ENCODE measurements around the gene OR5AK2. TPM values are rescaled to one million over a fixed set of nuclear protein-coding genes. Genes with fewer than 3 reads are reported as not detected.
"Not testable (repeated sequence)": the region's sequence is repeated elsewhere in the genome, so short reads cannot be mapped to it uniquely, and the experiment has no call there.

The OR5AK2 gene, protein sequence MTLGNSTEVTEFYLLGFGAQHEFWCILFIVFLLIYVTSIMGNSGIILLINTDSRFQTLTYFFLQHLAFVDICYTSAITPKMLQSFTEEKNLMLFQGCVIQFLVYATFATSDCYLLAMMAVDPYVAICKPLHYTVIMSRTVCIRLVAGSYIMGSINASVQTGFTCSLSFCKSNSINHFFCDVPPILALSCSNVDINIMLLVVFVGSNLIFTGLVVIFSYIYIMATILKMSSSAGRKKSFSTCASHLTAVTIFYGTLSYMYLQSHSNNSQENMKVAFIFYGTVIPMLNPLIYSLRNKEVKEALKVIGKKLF
- polyA plus RNA-seq (2011; rRNA removed): not detected in 2 replicates
- not detected in 2 replicates for polyA minus RNA-seq (2011; rRNA and poly(A)+ RNA removed)

DNA sequence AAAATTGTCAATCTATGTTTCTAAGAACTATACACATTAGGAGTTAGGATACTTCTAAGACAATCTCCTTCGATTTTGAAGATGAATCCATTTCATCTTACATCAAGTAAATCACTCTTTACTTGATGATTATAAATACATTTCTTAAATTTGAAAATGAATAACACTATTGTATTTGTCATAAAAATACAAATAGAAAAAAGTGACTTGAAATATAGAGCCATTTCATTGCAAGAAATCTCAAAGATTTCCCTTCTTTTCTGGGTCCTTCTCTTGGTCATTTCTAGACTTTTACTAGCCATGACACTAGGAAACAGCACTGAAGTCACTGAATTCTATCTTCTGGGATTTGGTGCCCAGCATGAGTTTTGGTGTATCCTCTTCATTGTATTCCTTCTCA lies at the start of gene OR5AK2:
Gene OR5AK2 (plus strand): TSS at position 301 of the 400 bp plus-strand sequence. CDS start 0 bp downstream, at position 301.
- Histone ChIP-seq H3K4me3 (ENCODE audit: low read depth, low read length) (no peak within 1 kb of the TSS), H3K27me3 (ENCODE audit: control insufficient read depth, insufficient read depth, low read length) (no peaks in the 10 kb centered on the region), H3K36me3 (ENCODE audit: control insufficient read depth, insufficient read depth, low read length) (no peaks in the 10 kb centered on the region)
- TF ChIP-seq, protein P1, sequence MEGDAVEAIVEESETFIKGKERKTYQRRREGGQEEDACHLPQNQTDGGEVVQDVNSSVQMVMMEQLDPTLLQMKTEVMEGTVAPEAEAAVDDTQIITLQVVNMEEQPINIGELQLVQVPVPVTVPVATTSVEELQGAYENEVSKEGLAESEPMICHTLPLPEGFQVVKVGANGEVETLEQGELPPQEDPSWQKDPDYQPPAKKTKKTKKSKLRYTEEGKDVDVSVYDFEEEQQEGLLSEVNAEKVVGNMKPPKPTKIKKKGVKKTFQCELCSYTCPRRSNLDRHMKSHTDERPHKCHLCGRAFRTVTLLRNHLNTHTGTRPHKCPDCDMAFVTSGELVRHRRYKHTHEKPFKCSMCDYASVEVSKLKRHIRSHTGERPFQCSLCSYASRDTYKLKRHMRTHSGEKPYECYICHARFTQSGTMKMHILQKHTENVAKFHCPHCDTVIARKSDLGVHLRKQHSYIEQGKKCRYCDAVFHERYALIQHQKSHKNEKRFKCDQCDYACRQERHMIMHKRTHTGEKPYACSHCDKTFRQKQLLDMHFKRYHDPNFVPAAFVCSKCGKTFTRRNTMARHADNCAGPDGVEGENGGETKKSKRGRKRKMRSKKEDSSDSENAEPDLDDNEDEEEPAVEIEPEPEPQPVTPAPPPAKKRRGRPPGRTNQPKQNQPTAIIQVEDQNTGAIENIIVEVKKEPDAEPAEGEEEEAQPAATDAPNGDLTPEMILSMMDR (IDR thresholded peaks at IDR 0.05; ENCODE audit: insufficient read depth, low read depth, low read length): no peak
- CTCF ChIA-PET: no interaction called here
- POLR2A ChIA-PET: no interaction called here
- no peak for DNase-seq (ENCODE audit: low read depth)

DNA sequence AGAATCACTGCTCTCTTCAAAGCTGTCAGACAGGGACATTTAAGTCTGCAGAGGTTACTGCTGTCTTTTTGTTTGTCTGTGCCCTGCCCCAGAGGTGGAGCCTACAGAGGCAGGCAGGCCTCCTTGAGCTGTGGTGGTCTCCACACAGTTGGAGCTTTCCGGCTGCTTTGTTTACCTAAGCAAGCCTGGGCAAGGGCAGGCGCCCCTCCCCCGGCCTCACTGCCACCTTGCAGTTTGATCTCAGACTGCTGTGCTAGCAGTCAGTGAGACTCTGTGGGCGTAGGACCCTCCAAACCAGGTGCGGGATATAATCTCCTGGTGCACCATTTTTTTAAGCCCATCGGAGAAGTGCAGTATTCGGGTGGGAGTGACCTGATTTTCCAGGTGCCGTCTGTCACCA lies 43.2 kb upstream of the OR5AK2 start:
- H3K4me3 ChIP-seq (ENCODE audit: low read depth, low read length); DNase-seq (ENCODE audit: low read depth); H3K27me3 ChIP-seq (ENCODE audit: control insufficient read depth, insufficient read depth, low read length); POLR2A ChIA-PET; CTCF ChIA-PET; H3K36me3 ChIP-seq (ENCODE audit: control insufficient read depth, insufficient read depth, low read length): not testable (repeated sequence)

DNA sequence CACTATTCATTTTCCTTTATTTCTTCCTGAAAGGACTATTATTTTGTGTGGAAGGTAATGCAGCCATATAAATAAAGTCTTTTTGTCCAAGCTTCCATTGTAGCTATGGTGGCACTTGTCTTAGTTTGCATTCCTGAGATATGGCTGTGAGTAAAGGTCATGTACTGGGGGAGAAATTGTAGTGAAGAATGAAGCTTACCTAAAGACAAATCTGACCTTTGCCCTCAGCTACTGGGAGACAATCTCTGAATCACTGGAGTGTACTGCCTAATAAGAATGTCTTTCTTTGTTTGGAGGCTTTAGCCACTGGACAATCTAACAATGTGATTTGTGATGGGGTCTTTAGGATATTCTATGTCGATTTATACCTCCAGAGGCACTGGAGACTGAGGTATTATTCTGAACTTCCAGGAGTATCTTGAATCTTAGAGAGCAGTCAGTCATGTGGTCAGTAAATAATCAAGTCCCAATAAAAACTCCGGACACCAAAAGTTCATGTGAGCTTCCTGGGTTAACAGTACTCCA lies 39.7 kb upstream of the OR5AK2 start:
- ChIA-PET CTCF (no interaction called here), POLR2A (no interaction called here)
- Histone ChIP-seq H3K4me3 (ENCODE audit: low read depth, low read length) (no peak overlapping the region), H3K36me3 (ENCODE audit: control insufficient read depth, insufficient read depth, low read length) (no peaks in the 10 kb centered on the region), H3K27me3 (ENCODE audit: control insufficient read depth, insufficient read depth, low read length) (no peaks in the 10 kb centered on the region)
- TF ChIP-seq, protein P1 (IDR thresholded peaks at IDR 0.05; ENCODE audit: insufficient read depth, low read depth, low read length): no peak
- DNase-seq (ENCODE audit: low read depth): no peak

DNA sequence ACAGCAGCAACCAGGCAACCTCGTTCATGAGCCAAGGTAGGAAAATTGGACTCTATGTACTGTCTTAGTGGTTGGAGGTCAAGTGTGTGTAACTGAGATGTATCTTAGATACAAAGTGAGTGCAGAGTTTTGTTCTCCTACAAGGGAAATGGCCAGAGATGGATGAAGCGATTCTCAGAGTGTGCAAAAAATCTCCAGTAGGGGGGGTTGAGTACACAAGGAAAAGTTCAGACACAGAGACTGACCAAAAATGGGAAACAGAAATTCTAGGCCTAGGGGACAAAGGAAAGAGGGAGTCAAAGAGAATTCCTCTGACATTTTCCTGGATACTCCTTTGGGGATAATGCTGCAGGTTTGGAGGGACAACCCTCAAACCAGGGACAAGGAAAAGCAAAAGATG lies 38.2 kb upstream of the OR5AK2 start:
- ChIA-PET POLR2A (no interaction called here), CTCF (no interaction called here)
- no peak for DNase-seq (ENCODE audit: low read depth)
- Histone ChIP-seq H3K27me3 (ENCODE audit: control insufficient read depth, insufficient read depth, low read length) (no peaks in the 10 kb centered on the region), H3K4me3 (ENCODE audit: low read depth, low read length) (no peak overlapping the region), H3K36me3 (ENCODE audit: control insufficient read depth, insufficient read depth, low read length) (no peaks in the 10 kb centered on the region)
- TF ChIP-seq, protein P1 (IDR thresholded peaks at IDR 0.05; ENCODE audit: insufficient read depth, low read depth, low read length): no peak

DNA sequence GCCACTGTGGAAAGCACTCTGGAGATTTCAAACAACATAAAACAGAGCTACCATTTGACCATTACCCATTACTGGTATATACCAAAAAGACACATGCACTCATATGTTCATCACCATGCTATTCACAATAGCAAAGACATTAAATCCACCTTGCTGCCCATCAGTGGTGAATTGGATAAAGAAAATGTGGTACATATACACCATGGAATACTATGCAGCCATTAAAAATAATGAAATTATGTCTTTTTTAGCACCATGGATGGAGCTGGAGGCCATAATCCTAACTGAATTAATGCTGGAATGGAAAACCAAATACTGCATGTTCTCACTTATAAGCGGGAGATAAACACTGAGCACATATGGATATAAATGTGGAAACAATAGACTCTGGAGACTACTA lies 34.8 kb upstream of the OR5AK2 start:
- DNase-seq (ENCODE audit: low read depth); POLR2A ChIA-PET; H3K27me3 ChIP-seq (ENCODE audit: control insufficient read depth, insufficient read depth, low read length); H3K36me3 ChIP-seq (ENCODE audit: control insufficient read depth, insufficient read depth, low read length); CTCF ChIA-PET; H3K4me3 ChIP-seq (ENCODE audit: low read depth, low read length): not testable (repeated sequence)

DNA sequence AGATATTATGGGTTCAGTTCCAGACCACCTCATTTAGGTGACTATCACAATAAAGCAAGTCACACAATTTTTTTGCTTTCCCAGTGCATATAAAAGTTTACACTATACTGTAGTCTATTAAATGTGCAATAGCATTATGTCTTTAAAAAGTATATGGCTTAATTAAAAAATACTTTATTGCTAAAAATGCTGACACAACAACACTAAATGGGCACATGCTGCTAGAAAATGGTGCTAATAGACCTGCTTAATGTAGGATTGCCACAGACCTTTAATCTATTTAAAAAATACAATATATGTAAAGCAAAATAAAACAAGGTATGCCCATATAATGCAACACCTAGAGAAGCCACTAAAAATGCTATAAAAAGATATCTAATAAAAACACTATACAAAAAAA lies 27.1 kb upstream of the OR5AK2 start:
- Histone ChIP-seq H3K36me3 (ENCODE audit: control insufficient read depth, insufficient read depth, low read length) (no peaks in the 10 kb centered on the region), H3K27me3 (ENCODE audit: control insufficient read depth, insufficient read depth, low read length) (no peaks in the 10 kb centered on the region), H3K4me3 (ENCODE audit: low read depth, low read length) (no peak overlapping the region)
- ChIA-PET CTCF (no interaction called here), POLR2A (no interaction called here)
- TF ChIP-seq, protein P1 (IDR thresholded peaks at IDR 0.05; ENCODE audit: insufficient read depth, low read depth, low read length): no peak
- DNase-seq (ENCODE audit: low read depth): no peak

Measured in BJ (cell line).